Measurements from ENCODE around the gene ITIH3.

GRCh38 chr3:52845157-52845556 is 50.6 kb downstream of the ITIH3 start:
- TF ChIP-seq, protein P1, sequence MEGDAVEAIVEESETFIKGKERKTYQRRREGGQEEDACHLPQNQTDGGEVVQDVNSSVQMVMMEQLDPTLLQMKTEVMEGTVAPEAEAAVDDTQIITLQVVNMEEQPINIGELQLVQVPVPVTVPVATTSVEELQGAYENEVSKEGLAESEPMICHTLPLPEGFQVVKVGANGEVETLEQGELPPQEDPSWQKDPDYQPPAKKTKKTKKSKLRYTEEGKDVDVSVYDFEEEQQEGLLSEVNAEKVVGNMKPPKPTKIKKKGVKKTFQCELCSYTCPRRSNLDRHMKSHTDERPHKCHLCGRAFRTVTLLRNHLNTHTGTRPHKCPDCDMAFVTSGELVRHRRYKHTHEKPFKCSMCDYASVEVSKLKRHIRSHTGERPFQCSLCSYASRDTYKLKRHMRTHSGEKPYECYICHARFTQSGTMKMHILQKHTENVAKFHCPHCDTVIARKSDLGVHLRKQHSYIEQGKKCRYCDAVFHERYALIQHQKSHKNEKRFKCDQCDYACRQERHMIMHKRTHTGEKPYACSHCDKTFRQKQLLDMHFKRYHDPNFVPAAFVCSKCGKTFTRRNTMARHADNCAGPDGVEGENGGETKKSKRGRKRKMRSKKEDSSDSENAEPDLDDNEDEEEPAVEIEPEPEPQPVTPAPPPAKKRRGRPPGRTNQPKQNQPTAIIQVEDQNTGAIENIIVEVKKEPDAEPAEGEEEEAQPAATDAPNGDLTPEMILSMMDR (IDR thresholded peaks at IDR 0.05; ENCODE audit: insufficient read depth, low read depth, low read length), result no peak
- no peak for TF ChIP-seq EZH2 (IDR thresholded peaks at IDR 0.05; ENCODE audit: insufficient read depth, low read length)
